ENCODE results near the gene REM2. TPM values are rescaled to one million over a fixed set of nuclear protein-coding genes. Genes with fewer than 3 reads are reported as not detected.

REM2 gene
- total and polyA plus RNA-seq, 4 donors = 0.88 to 0.98 (median 0.92) TPM; not detected in 1

DNA sequence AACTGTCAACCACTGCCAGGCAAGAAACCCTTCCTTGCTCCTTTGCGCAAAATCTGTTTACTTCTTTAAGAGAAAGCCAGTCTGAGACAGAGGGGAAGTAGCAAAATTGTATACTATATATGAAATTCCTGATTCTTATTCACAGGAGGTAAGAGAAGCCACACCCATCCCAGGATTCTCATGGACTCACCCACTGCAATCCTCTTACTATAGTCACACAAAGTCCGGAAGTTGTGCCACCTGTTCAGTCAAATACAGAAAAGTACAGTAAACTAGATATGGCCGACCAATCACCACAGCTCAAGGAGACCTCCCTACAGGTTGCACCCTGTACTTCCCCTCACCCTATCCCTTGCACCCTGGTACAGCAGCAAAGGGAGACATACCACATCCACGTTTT is 43.3 kb downstream of the REM2 start:
- H3K27me3 ChIP-seq (ENCODE audit: control insufficient read depth in 3 of 3, insufficient read depth in 3 of 3, low read length in 2 of 3) = no peaks in the 10 kb centered on the region
- peaks cover 30 to 35% (median 32%) of the 10 kb centered on the region in 4 donors for H3K36me3 ChIP-seq (ENCODE audit: control insufficient read depth in 4 of 4, insufficient read depth in 4 of 4, low read length in 4 of 4)
- no peak overlapping the region for H3K27ac ChIP-seq (ENCODE audit: low read depth in 1 of 2, low read length in 1 of 2)
- no peak overlapping the region for H3K9ac ChIP-seq (ENCODE audit: insufficient read depth in 1 of 2, low read length in 2 of 2)
- 78 to 89% methylated on average over 4 of the region's 4 CpGs for WGBS, 2 donors
- H3K4me1 ChIP-seq (ENCODE audit: control insufficient read depth in 5 of 5, insufficient read depth in 5 of 5, low read length in 5 of 5) = peaks cover 3 to 12% (median 5%) of the 10 kb centered on the region in 5 donors
- no peak overlapping the region for H3K4me3 ChIP-seq
- no peaks in the 10 kb centered on the region for H3K9me3 ChIP-seq (ENCODE audit: control insufficient read depth in 4 of 4, insufficient read depth in 3 of 4, low read length in 3 of 4)
- ATAC-seq (ENCODE audit: insufficient read depth, low FRiP score) = no peak
- TF ChIP-seq, protein P1, sequence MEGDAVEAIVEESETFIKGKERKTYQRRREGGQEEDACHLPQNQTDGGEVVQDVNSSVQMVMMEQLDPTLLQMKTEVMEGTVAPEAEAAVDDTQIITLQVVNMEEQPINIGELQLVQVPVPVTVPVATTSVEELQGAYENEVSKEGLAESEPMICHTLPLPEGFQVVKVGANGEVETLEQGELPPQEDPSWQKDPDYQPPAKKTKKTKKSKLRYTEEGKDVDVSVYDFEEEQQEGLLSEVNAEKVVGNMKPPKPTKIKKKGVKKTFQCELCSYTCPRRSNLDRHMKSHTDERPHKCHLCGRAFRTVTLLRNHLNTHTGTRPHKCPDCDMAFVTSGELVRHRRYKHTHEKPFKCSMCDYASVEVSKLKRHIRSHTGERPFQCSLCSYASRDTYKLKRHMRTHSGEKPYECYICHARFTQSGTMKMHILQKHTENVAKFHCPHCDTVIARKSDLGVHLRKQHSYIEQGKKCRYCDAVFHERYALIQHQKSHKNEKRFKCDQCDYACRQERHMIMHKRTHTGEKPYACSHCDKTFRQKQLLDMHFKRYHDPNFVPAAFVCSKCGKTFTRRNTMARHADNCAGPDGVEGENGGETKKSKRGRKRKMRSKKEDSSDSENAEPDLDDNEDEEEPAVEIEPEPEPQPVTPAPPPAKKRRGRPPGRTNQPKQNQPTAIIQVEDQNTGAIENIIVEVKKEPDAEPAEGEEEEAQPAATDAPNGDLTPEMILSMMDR (IDR thresholded peaks at IDR 0.05; ENCODE audit: control extremely low read depth, extremely low read depth) = no peak
- DNase-seq = no peak

DNA sequence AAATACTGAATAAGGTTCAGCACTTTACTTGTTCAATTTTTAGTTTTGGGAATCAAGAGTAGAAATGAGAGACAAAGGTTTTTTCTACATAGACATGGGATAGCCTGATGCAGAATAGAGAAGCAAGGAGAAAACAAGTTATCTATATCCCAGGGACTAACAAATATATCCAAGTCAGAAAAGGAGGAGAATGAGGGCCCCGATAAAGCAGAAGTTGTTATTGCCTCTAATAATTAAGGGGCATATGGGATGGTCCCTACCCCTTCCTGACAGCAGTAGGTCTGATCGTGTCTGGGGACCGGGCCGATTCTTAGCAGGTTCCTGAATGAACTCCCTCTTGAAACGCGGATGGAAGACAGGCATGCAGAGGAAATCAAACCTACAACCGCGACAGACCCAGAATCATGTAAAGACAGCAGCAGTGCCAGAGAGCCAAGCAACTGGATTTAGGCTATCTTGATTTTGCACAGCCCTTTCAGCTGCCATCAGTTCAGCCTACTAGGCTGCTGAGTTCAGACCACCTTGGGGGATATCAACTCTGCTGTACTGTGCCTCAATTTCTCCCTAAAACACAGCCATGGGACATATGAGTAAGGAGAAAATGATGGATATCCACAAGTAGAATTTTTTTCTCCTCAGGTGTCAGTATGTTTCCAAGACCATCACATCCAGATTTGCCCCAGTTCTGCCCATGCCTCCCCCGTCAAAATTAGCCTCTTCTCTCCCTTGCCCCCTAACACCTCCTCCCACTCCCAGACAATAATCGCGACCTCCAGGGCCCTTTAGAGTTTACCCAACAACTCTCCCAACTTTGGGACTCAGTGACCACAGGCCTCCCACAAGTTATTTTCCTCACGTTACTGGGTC is 45.4 kb downstream of the REM2 start:
- DNase-seq = no peak
- peak overlapping the region; percentile 84 to 96 for H3K9ac ChIP-seq (ENCODE audit: insufficient read depth in 1 of 2, low read length in 2 of 2)
- H3K27ac ChIP-seq (ENCODE audit: low read depth in 1 of 2, low read length in 1 of 2) = peak overlapping the region; percentile 90 to 91
- H3K4me3 ChIP-seq = peak overlapping the region; percentile 87
- TF ChIP-seq, protein P1 (IDR thresholded peaks at IDR 0.05; ENCODE audit: control extremely low read depth, extremely low read depth) = no peak
- no peaks in the 10 kb centered on the region for H3K9me3 ChIP-seq (ENCODE audit: control insufficient read depth in 4 of 4, insufficient read depth in 3 of 4, low read length in 3 of 4)
- H3K4me1 ChIP-seq (ENCODE audit: control insufficient read depth in 5 of 5, insufficient read depth in 5 of 5, low read length in 5 of 5) = peaks cover 3 to 12% (median 5%) of the 10 kb centered on the region in 5 donors
- no peaks in the 10 kb centered on the region for H3K27me3 ChIP-seq (ENCODE audit: control insufficient read depth in 3 of 3, insufficient read depth in 3 of 3, low read length in 2 of 3)
- H3K36me3 ChIP-seq (ENCODE audit: control insufficient read depth in 4 of 4, insufficient read depth in 4 of 4, low read length in 4 of 4) = peaks cover 17 to 23% (median 20%) of the 10 kb centered on the region in 4 donors
- ATAC-seq (ENCODE audit: insufficient read depth, low FRiP score) = no peak
- WGBS, 2 donors = 7 to 9% methylated on average over 12 of the region's 12 CpGs

DNA sequence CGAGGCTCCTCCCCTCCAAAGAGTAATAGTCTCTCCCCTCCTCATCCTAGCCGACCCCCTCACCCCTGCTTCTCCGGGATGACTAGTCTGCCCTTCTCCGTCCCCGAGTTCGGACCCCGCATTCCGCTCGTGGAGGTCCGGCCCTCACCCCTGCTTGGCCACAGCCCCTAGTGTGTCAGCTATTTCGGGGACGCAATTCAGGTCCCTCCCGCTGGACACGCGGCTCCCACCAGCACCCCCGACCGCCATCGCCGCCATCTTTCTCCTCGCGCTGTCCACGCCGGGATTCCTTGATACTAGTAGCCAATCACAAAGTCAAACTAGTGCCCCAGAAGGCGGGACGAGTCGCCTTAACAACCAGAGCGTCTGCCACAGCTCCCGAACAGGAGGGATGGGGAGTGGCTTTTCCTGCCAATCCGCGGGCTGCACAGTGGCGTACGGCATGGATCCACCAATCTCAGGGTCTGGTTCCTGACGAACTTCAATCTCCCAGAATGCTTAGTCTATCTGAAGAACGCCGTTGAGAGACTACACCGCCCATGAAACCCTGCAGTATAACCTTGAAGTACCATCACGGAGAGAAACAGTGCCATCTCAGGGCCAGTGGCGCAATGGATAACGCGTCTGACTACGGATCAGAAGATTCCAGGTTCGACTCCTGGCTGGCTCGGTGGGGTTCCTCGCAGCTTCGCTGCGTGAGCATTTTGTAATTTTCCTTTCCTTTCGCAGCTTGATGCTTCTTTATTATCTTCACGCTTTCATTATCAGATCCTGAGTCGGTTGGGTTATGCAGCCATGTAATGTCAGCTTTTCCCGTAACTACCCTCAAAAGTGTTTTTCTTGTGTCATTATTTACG is 46.3 kb downstream of the REM2 start, which contains the start of gene PRMT5:
TSS of gene PRMT5 (minus strand) at position 273 of the 857 bp plus-strand sequence. CDS start at position 258, 15 bp downstream.
- Histone ChIP-seq H3K27ac (ENCODE audit: low read depth in 1 of 2, low read length in 1 of 2) (peak within 1 kb of the TSS; percentile 90 to 94), H3K9me3 (ENCODE audit: control insufficient read depth in 4 of 4, insufficient read depth in 3 of 4, low read length in 3 of 4) (no peaks in the 10 kb centered on the region), H3K9ac (ENCODE audit: insufficient read depth in 1 of 2, low read length in 2 of 2) (peak within 1 kb of the TSS; percentile 84 to 96), H3K27me3 (ENCODE audit: control insufficient read depth in 3 of 3, insufficient read depth in 3 of 3, low read length in 2 of 3) (no peaks in the 10 kb centered on the region), H3K4me1 (ENCODE audit: control insufficient read depth in 5 of 5, insufficient read depth in 5 of 5, low read length in 5 of 5) (peaks cover 3 to 12% (median 5%) of the 10 kb centered on the region in 5 donors), H3K36me3 (ENCODE audit: control insufficient read depth in 4 of 4, insufficient read depth in 4 of 4, low read length in 4 of 4) (peaks cover 11 to 15% (median 12%) of the 10 kb centered on the region in 4 donors), H3K4me3 (peak within 1 kb of the TSS; percentile 87)
- DNase-seq = peak; percentile 100
- WGBS, 2 donors = 0 to 1% methylated on average over 51 of the region's 51 CpGs
- peak; percentile 97 for ATAC-seq (ENCODE audit: insufficient read depth, low FRiP score)
- TF ChIP-seq, protein P1 (IDR thresholded peaks at IDR 0.05; ENCODE audit: control extremely low read depth, extremely low read depth) = no peak

Measured in lung (tissue), 12 donors.